Effector memory CD4-positive, alpha-beta T cell (primary cell): ENCODE data around the gene IVD.
A peak's percentile ranks its signal among the peaks of the same experiment; 100 is the strongest.

Source experiments
- DNase-seq, 3 donors: peaks; one replicate each; pipeline ENCODE4 v3.0.0-alpha.2; 2020
- H3K27ac ChIP-seq: 2 replicates; pipeline ENCODE4 v1.7.0; 2013; ENCODE audit warnings: mild to moderate bottlenecking, low read length, moderate library complexity; ENCODE audit not compliant: insufficient read depth, poor library complexity, severe bottlenecking
- H3K27me3 ChIP-seq: replicated peaks from 2 replicates; pipeline ENCODE4 v1.7.0; 2013; ENCODE audit warnings: mild to moderate bottlenecking, low read length; ENCODE audit not compliant: insufficient read depth, control insufficient read depth, poor library complexity, severe bottlenecking
- H3K36me3 ChIP-seq: 2 replicates; pipeline ENCODE4 v1.7.0; 2013; ENCODE audit warnings: mild to moderate bottlenecking, low read length, moderate library complexity; ENCODE audit not compliant: control insufficient read depth, insufficient read depth
- H3K4me1 ChIP-seq: 2 replicates; pipeline ENCODE4 v1.7.0; 2013; ENCODE audit warnings: low read length, mild to moderate bottlenecking; ENCODE audit not compliant: control insufficient read depth, insufficient read depth, poor library complexity, severe bottlenecking
- H3K4me3 ChIP-seq: 2 replicates; pipeline ENCODE4 v1.7.0; 2013; ENCODE audit warnings: low read length, low read depth, mild to moderate bottlenecking; ENCODE audit not compliant: insufficient read depth, poor library complexity, severe bottlenecking
- H3K9me3 ChIP-seq: 2 replicates; pipeline ENCODE4 v1.7.0; 2013; ENCODE audit warnings: mild to moderate bottlenecking, low read length, moderate library complexity; ENCODE audit not compliant: control insufficient read depth

Gene IVD

DNA sequence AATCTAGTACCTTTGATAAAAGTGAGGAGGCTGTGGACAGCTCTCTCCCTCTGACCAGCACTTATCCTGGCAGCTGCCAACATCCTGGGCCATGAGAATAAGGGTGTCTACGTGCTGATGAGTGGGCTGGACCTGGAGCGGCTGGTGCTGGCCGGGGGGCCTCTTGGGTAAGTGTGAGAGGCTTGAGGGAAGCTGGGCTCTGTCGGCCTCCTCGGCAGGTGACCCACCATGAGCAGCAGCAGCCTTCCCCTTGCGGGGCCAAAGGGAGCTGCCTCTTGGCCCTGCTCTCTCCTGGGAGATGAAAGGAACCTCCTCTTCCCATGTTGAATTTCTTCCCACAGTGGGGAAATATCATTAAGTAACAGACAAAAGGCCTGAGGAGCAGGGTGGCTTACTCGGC, 9.2 kb downstream of the IVD start:
- peaks cover 47% of the 10 kb centered on the region for H3K36me3 ChIP-seq
- H3K4me1 ChIP-seq, result no peaks in the 10 kb centered on the region
- DNase-seq, result no peak
- no peak overlapping the region for H3K27ac ChIP-seq
- no peak overlapping the region for H3K4me3 ChIP-seq
- no peaks in the 10 kb centered on the region for H3K27me3 ChIP-seq
- no peaks in the 10 kb centered on the region for H3K9me3 ChIP-seq

DNA sequence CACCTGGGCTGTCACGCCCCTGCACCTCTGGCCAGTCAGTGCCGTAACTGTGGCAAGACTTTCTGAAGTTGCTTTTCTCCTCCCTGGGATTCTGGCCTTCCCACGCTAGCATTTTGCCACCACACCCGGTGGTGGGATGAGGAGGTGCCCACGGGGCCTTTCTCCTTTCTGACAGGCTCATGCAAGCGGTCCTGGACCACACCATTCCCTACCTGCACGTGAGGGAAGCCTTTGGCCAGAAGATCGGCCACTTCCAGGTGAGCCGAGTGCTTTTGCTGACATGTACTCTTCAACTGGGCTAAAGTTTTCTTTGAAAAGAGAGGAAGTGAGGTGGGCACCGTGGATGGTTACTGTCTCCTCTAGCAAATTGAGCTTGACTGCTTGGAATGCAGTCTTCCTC, 9.6 kb downstream of the IVD start:
- no peak for DNase-seq
- Histone ChIP-seq H3K4me3 (no peak overlapping the region), H3K27ac (no peak overlapping the region), H3K4me1 (no peaks in the 10 kb centered on the region), H3K27me3 (no peaks in the 10 kb centered on the region), H3K36me3 (peaks cover 44% of the 10 kb centered on the region), H3K9me3 (no peaks in the 10 kb centered on the region)

DNA sequence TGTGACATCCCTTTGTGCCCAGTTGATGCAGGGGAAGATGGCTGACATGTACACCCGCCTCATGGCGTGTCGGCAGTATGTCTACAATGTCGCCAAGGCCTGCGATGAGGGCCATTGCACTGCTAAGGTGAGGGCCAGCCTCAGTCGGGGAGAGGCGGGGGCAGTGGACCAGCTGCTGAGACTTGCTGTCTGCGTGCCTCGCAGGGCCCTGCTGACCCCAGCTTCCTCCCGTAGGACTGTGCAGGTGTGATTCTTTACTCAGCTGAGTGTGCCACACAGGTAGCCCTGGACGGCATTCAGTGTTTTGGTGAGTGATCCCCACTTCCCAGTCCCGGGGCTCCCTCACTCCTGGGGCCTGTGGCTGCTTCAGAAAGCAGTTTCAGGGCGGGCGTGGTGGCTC, 10.5 kb downstream of the IVD start:
- peaks cover 35% of the 10 kb centered on the region for H3K36me3 ChIP-seq
- H3K9me3 ChIP-seq, result no peaks in the 10 kb centered on the region
- DNase-seq, result no peak
- no peak overlapping the region for H3K27ac ChIP-seq
- no peak overlapping the region for H3K4me3 ChIP-seq
- H3K27me3 ChIP-seq, result no peaks in the 10 kb centered on the region
- no peaks in the 10 kb centered on the region for H3K4me1 ChIP-seq

DNA sequence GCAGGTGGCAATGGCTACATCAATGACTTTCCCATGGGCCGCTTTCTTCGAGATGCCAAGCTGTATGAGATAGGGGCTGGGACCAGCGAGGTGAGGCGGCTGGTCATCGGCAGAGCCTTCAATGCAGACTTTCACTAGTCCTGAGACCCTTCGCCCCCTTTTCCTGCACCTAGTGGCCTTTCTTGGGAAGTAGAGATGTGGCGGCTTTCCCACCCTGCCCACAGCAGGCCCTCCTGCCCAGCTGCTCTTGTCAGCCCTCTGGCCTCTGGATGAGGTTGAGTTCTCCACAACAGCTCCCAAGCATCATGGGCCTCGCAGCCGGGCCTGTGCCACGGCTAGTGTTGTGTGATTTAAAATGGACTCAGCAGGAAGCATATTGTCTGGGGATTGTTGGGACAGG, 12.5 kb downstream of the IVD start:
- Histone ChIP-seq H3K27ac (no peak overlapping the region), H3K9me3 (no peaks in the 10 kb centered on the region), H3K4me1 (peaks cover 6% of the 10 kb centered on the region), H3K36me3 (peaks cover 23% of the 10 kb centered on the region), H3K4me3 (no peak overlapping the region), H3K27me3 (no peaks in the 10 kb centered on the region)
- DNase-seq, result no peak

DNA sequence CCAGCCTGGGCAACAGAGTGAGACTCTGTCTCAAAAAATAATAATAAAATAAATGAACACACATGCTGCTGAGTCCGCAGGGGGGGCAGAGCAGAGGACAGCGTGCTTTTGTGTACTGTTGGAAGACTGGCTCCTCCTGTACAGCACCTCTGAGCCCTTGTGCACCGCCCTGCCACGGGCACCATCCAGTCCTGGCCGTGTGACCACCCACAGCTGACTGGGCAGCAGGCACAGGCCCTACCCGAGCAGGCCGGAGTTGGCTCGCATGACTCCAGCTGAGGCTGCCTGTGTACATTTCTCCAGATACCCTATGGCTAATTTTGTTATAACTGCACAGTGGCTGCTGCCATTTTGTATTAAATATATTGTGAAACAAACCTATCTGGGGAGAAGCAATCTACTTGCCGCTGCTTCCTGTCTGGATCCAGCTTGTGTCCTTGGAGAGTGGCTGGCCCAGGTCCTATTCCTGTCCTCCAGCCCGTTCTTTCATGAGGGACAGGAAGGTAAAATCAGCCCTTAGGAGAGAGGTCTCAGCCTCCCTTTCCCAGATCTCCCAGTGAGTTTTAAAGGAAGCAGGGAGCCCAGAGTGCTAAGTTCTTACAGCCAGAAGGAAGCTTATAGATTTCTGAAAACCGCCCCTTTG, 14.6 kb downstream of the IVD start:
- peaks cover 12% of the 10 kb centered on the region for H3K36me3 ChIP-seq
- no peaks in the 10 kb centered on the region for H3K27me3 ChIP-seq
- H3K4me1 ChIP-seq, result peaks cover 6% of the 10 kb centered on the region
- H3K9me3 ChIP-seq, result no peaks in the 10 kb centered on the region
- no peak overlapping the region for H3K27ac ChIP-seq
- H3K4me3 ChIP-seq, result no peak overlapping the region
- DNase-seq, result no peak

DNA sequence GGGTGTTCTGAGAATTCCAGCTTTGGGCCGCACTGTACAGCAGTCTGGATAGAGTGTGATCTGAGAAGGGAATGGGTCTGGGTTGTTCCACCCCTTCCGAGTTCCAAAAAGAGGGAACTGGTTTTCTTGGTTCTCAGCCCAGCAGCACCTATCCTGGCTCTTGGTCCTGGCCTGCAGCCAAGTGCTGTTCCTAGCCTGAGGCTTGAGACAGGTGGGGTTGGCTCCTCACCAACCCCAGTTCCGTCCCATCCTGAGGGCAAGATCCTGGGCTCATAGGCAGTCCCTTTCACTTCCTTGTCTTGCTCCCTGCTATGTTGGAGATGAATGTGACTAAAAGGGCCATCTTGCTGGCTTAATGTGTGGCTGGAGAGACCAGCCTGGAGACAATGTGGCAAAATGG, 15.2 kb downstream of the IVD start:
- Histone ChIP-seq H3K27ac (no peak overlapping the region), H3K4me1 (peaks cover 6% of the 10 kb centered on the region), H3K36me3 (peaks cover 6% of the 10 kb centered on the region), H3K9me3 (no peaks in the 10 kb centered on the region), H3K27me3 (no peaks in the 10 kb centered on the region), H3K4me3 (no peak overlapping the region)
- no peak for DNase-seq

DNA sequence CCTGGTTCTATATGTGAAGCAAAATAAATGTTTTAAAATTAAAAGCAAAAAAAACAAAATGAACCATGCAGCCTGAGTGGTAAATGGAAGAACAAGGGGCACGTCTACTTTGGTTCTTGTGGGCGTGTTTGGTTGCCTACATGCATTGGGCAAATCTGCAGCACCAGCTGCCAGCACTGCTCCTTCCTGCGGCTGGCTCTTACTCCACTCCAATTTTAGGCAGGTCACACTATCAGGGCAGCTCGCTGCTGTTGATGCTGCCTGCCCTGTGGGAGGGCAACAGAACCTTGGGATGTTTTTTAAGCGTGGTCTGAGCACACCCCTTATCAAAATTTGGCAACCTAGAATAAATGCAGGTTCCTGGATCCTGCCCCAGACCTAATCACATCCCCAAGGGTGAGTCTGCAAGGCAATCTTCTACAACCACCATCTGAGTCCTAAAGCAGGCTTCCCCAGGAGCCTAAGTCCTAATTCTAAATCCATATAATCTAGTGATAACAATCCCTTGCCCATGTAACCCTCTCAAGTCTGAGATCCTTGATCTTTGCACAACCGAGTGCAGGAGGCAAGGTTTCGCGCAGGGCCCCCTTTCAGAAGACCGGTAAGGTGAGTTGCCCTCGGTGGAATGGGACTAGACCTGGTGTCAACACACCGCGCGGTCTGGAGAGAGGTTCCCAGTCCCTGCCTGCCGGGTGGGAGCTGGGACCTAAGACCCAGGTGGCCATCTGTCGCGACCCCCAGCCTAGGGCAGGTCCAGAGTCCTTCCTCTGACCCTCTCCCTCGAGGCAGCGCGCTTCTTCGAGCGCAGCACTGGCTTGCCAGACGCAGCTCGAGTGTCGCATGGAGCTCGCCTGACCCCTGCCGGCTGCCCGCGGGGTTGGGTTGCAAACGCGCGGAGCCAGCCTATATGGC, 15.9 kb downstream of the IVD start:
- Histone ChIP-seq H3K4me1 (peaks cover 6% of the 10 kb centered on the region), H3K27ac (no peak overlapping the region), H3K4me3 (no peak overlapping the region), H3K36me3 (no peaks in the 10 kb centered on the region), H3K9me3 (no peaks in the 10 kb centered on the region), H3K27me3 (no peaks in the 10 kb centered on the region)
- DNase-seq, result peak; percentile 53 to 67 (median 55)

DNA sequence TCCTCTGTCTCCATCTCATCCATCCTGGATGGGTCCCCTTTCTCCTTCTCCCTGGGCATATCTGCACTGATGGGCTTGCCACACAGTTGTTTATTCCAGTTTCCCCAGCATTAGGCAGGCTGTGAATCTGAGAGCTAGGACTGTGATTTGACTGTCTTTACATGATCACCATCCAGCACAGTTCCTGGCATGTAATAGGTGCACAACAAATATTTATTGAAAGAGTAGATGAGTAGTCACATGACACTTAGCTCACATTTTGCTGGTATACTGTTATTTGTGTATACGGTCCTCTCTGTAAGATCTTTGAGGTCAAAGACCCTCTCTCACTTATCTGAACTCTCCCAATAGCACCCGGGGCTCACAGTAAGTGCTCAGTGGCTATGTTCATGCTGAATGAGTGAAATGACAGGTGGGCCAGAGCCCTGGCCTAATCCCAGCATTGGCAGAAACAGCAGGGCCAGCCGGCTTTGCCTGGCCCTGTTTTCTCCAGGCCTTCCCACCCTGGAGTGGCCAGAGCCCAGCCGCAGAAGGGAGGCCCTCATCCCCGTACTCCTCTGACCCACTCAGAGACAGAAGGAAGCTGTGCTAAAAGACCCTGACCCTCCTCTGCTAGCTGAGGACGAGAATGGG, 19.0 kb downstream of the IVD start:
- no peak for DNase-seq
- Histone ChIP-seq H3K27ac (no peak overlapping the region), H3K27me3 (no peaks in the 10 kb centered on the region), H3K4me1 (peaks cover 6% of the 10 kb centered on the region), H3K4me3 (no peak overlapping the region), H3K36me3 (no peaks in the 10 kb centered on the region), H3K9me3 (no peaks in the 10 kb centered on the region)

DNA sequence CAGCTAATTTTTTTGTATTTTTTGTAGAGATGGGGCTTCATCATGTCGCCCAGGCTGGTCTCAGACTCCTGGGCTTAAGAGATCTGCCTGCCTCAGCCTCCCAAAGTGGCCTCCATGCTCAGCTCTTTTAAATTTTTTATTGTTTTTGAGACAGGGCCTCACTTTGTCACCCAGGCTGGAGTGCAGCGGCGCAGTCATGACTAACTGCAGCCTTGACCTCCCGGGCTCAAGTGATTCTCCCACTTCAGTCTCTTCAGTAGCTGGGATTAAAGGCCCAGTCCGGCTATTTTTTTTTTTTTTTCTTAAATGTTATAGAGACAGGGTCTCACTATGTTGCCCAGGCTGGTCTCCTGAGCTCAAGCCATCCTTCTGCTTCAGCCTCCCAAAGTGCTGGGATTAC, 20.1 kb downstream of the IVD start:
- DNase-seq, result no peak
- H3K27ac ChIP-seq, result no peak overlapping the region

DNA sequence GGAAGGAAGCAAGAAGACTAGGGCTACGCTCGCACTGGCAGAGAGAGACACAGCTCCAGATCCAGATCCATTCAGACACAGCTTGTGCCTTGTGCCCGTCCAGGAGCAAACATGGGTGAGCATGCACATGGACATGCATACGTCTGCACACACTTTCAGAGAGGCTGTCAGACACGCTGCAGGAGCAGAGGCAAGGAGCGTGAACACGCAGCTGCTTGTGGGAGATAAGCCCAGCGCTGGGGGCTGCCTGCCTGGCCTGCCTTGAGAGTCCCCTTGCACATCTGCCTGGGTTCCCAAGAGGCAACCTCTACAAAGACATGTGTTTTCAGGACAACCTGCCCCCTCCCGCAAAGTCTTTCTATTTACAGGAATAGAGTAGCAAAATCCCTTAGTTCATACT, 21.6 kb downstream of the IVD start:
- Histone ChIP-seq H3K9me3 (no peaks in the 10 kb centered on the region), H3K36me3 (no peaks in the 10 kb centered on the region), H3K27me3 (no peaks in the 10 kb centered on the region), H3K4me1 (no peaks in the 10 kb centered on the region), H3K27ac (no peak overlapping the region), H3K4me3 (no peak overlapping the region)
- DNase-seq, result no peak

More for the DNA sequence above, 20.1 kb downstream of the IVD start:
- Histone ChIP-seq H3K4me3 (no peak overlapping the region), H3K4me1 (peaks cover 6% of the 10 kb centered on the region), H3K36me3 (no peaks in the 10 kb centered on the region), H3K27me3 (no peaks in the 10 kb centered on the region), H3K9me3 (no peaks in the 10 kb centered on the region)
